OCI-LY1 (cell line): Measurements from ENCODE around the gene RNF11.

Experiments used
- EZH2 ChIP-seq: fragments of 200-600 bp; sonication (generic), shearing (Covaris generic); IDR thresholded peaks from 2 replicates; pipeline ENCODE4 v1.8.0; 2017; ENCODE audit warnings: borderline replicate concordance, mixed run types, mild to moderate bottlenecking, antibody characterized with exemption, low read length, moderate library complexity, mixed read lengths
- TF ChIP-seq, protein P1 (sequence below): fragments of 200-600 bp; sonication (generic), shearing (Covaris generic); IDR thresholded peaks from 2 replicates; pipeline ENCODE4 v1.5.1; 2017; ENCODE audit warnings: mild to moderate bottlenecking, antibody characterized with exemption, low read length, moderate library complexity, mixed read lengths

- TF ChIP-seq, protein P1, sequence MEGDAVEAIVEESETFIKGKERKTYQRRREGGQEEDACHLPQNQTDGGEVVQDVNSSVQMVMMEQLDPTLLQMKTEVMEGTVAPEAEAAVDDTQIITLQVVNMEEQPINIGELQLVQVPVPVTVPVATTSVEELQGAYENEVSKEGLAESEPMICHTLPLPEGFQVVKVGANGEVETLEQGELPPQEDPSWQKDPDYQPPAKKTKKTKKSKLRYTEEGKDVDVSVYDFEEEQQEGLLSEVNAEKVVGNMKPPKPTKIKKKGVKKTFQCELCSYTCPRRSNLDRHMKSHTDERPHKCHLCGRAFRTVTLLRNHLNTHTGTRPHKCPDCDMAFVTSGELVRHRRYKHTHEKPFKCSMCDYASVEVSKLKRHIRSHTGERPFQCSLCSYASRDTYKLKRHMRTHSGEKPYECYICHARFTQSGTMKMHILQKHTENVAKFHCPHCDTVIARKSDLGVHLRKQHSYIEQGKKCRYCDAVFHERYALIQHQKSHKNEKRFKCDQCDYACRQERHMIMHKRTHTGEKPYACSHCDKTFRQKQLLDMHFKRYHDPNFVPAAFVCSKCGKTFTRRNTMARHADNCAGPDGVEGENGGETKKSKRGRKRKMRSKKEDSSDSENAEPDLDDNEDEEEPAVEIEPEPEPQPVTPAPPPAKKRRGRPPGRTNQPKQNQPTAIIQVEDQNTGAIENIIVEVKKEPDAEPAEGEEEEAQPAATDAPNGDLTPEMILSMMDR, result no peak
- no peak for TF ChIP-seq EZH2
These were observed 32.2 kb upstream of the RNF11 start for GRCh38 chr1:51203874-51204245.
